IMR-90 (cell line): ENCODE results near the gene YBX2. TPM values are rescaled to one million over a fixed set of nuclear protein-coding genes. Genes with fewer than 3 reads are reported as not detected.

Source experiments
- ATAC-seq: fragments of 200-7000 bp; cut with Tn5 transposase; 2 replicates; pipeline ENCODE4 v1.9.1; 2020; ENCODE audit warnings: low read depth, mild to moderate bottlenecking, moderate library complexity
- BruUV-seq: library from RNA; stranded (reverse); fragments of 400-500 nt; replicated peaks from 2 replicates; lab custom pipeline; 2021; lab: Mats Ljungman, UMichigan
- CTCF ChIA-PET: fragments of 300-600 bp; formaldehyde crosslinking; extraction: SDS; loops from one replicate; lab custom pipeline; 2021; ENCODE audit warnings: antibody characterized with exemption; lab: Yijun Ruan, JAX
- POLR2A ChIA-PET: fragments of 300-600 bp; sonication (Branson Sonifier 250); formaldehyde crosslinking; loops from one replicate; lab custom pipeline; 2022; ENCODE audit warnings: antibody characterized with exemption; ENCODE audit not compliant: unreplicated experiment; lab: Charles Lee
- DNase-seq: peaks from one replicate; pipeline ENCODE4 v3.0.0; 2013
- H2AFZ ChIP-seq: replicated peaks from 2 replicates; pipeline ENCODE3; 2013; ENCODE audit warnings: low read length, mild to moderate bottlenecking; ENCODE audit not compliant: poor library complexity
- H2AK5ac ChIP-seq: 2 replicates; pipeline ENCODE4 v1.6.1; 2013; ENCODE audit warnings: low read depth, low read length, inconsistent platforms
- H2AK9ac ChIP-seq: replicated peaks from 2 replicates; pipeline ENCODE3; 2013; ENCODE audit warnings: mild to moderate bottlenecking, low read depth, low read length, moderate library complexity; ENCODE audit not compliant: poor library complexity
- H2BK120ac ChIP-seq: 2 replicates; pipeline ENCODE4 v1.6.1; 2013; ENCODE audit warnings: low read depth, low read length, inconsistent platforms
- H2BK15ac ChIP-seq: 3 replicates; pipeline ENCODE4 v1.6.1; 2013; ENCODE audit warnings: low read depth, low read length, inconsistent platforms
- H2BK20ac ChIP-seq: 2 replicates; pipeline ENCODE4 v1.6.1; 2013; ENCODE audit warnings: low read depth, mild to moderate bottlenecking, inconsistent platforms, low read length, moderate library complexity
- H2BK5ac ChIP-seq: 2 replicates; pipeline ENCODE4 v1.6.1; 2013; ENCODE audit warnings: mild to moderate bottlenecking, low read depth, low read length, inconsistent platforms; ENCODE audit not compliant: poor library complexity, severe bottlenecking
- H3K14ac ChIP-seq: replicated peaks from 2 replicates; pipeline ENCODE4 v1.6.1; 2013; ENCODE audit warnings: low read depth, low read length, inconsistent platforms
- H3K18ac ChIP-seq: 2 replicates; pipeline ENCODE4 v1.6.1; 2013; ENCODE audit warnings: low read depth, low read length, control low read depth
- H3K23ac ChIP-seq: 2 replicates; pipeline ENCODE4 v1.6.1; 2013; ENCODE audit warnings: low read depth, low read length, inconsistent platforms
- H3K27ac ChIP-seq: 2 replicates; pipeline ENCODE4 v1.5.1; 2013; ENCODE audit warnings: mild to moderate bottlenecking, control low read depth, low read length; ENCODE audit not compliant: insufficient read depth
- H3K27me3 ChIP-seq: 2 replicates; pipeline ENCODE4 v1.6.1; 2013; ENCODE audit warnings: low read length; ENCODE audit not compliant: control insufficient read depth, insufficient read depth
- H3K36me3 ChIP-seq: 2 replicates; pipeline ENCODE4 v1.6.1; 2013; ENCODE audit warnings: low read length, mixed read lengths; ENCODE audit not compliant: control insufficient read depth, insufficient read depth
- H3K4ac ChIP-seq: 2 replicates; pipeline ENCODE4 v1.6.1; 2013; ENCODE audit warnings: low read depth, low read length, inconsistent platforms
- H3K4me1 ChIP-seq: 2 replicates; pipeline ENCODE4 v1.6.1; 2013; ENCODE audit warnings: low read length, mixed read lengths; ENCODE audit not compliant: control insufficient read depth, insufficient read depth
- H3K4me2 ChIP-seq: 2 replicates; pipeline ENCODE4 v1.6.1; 2013; ENCODE audit warnings: low read depth, mild to moderate bottlenecking, control low read depth, low read length, moderate library complexity
- H3K4me3 ChIP-seq: 2 replicates; pipeline ENCODE4 v1.5.1; 2013; ENCODE audit warnings: low read depth, mild to moderate bottlenecking, control low read depth, low read length, moderate library complexity; ENCODE audit not compliant: insufficient read depth
- H3K56ac ChIP-seq: 2 replicates; pipeline ENCODE4 v1.6.1; 2013; ENCODE audit warnings: low read length, inconsistent platforms; ENCODE audit not compliant: insufficient read depth; ENCODE audit errors: extremely low read depth
- H3K79me1 ChIP-seq, 2 experiments: 2 replicates each; pipeline ENCODE4 v1.6.1; 2013; ENCODE audit warnings: low read length in 2 of 2, inconsistent platforms in 1 of 2, low read depth in 1 of 2
- H3K9ac ChIP-seq: 2 replicates; pipeline ENCODE4 v1.6.1; 2013; ENCODE audit warnings: low read depth, low read length, control low read depth
- H3K9me1 ChIP-seq: 2 replicates; pipeline ENCODE4 v1.6.1; 2013; ENCODE audit warnings: low read length, inconsistent platforms; ENCODE audit not compliant: insufficient read depth
- H3K9me3 ChIP-seq: 2 replicates; pipeline ENCODE4 v1.6.1; 2013; ENCODE audit warnings: low read length; ENCODE audit not compliant: control insufficient read depth, insufficient read depth
- H4K20me1 ChIP-seq: 2 replicates; pipeline ENCODE4 v1.6.1; 2013; ENCODE audit warnings: low read length, inconsistent platforms; ENCODE audit not compliant: insufficient read depth
- H4K5ac ChIP-seq: 2 replicates; pipeline ENCODE4 v1.6.1; 2013; ENCODE audit warnings: mild to moderate bottlenecking, low read depth, low read length, control low read depth
- H4K8ac ChIP-seq, 2 experiments: 2 replicates each; pipeline ENCODE4 v1.6.1; 2013; ENCODE audit warnings: low read depth in 2 of 2, low read length in 2 of 2, control low read depth in 1 of 2, inconsistent platforms in 1 of 2
- H4K91ac ChIP-seq: 2 replicates; pipeline ENCODE4 v1.6.1; 2013; ENCODE audit warnings: low read depth, low read length, inconsistent platforms; ENCODE audit not compliant: insufficient read depth
- MAZ ChIP-seq: IDR thresholded peaks from 2 replicates; pipeline ENCODE4 v1.6.1; 2012; ENCODE audit warnings: low read depth, mild to moderate bottlenecking, low read length, improper control_type of control experiment, moderate library complexity, borderline replicate concordance
- MXI1 ChIP-seq: IDR thresholded peaks from 2 replicates; pipeline ENCODE4 v1.6.1; 2012; ENCODE audit warnings: low read depth, mild to moderate bottlenecking, low read length, moderate library complexity, borderline replicate concordance
- NFE2L2 ChIP-seq: fragments of 150-350 bp; IDR thresholded peaks from 2 replicates; pipeline ENCODE4 v1.6.1; 2016; ENCODE audit warnings: low read depth, mild to moderate bottlenecking, low read length
- POLR2A ChIP-seq: IDR thresholded peaks from 2 replicates; pipeline ENCODE4 v1.6.1; 2012; ENCODE audit warnings: mild to moderate bottlenecking, low read depth, low read length
- SMC3 ChIP-seq: fragments of 150-350 bp; IDR thresholded peaks from 2 replicates; pipeline ENCODE4 v1.6.1; 2016; ENCODE audit warnings: low read depth, mild to moderate bottlenecking, antibody characterized with exemption, low read length, moderate library complexity
- USF2 ChIP-seq: fragments of 150-350 bp; IDR thresholded peaks from 2 replicates; pipeline ENCODE4 v1.6.1; 2017; ENCODE audit warnings: mild to moderate bottlenecking, antibody characterized with exemption, low read length, low read depth
- WGBS, 2 experiments: methylation state at CpG; one replicate each; pipeline versions ENCODE4 v1.1.5 to v1.1.7; 2013; ENCODE audit warnings: missing lambda C conversion rate in 2 of 2; ENCODE audit not compliant: insufficient read length in 1 of 2; ENCODE audit errors: extremely low coverage in 2 of 2; 5-methylcytosine and 5-hydroxymethylcytosine counted together
- dilution Hi-C: fragments of 300-500 bp; cut with HindIII; formaldehyde crosslinking; loops from one replicate; pipeline ENCODE4 v1.14.3; 2018; ENCODE audit warnings: low sequenced_read_pairs; ENCODE audit not compliant: unreplicated experiment
- in situ Hi-C: fragments of 300-500 bp; cut with MboI; formaldehyde crosslinking; loops from 3 replicates; pipeline ENCODE4 v1.14.3; 2019; ENCODE audit warnings: low sequenced_read_pairs, inconsistent platforms, mixed read lengths
- intact Hi-C: fragments of 100-400 bp; cut with micrococcal nuclease; formaldehyde crosslinking; loops from 2 replicates; pipeline ENCODE4 v1.10.0; 2022
- polyA plus RNA-seq, 3 experiments: library from polyadenylated mRNA; depleted of rRNA; stranded (reverse); fragments of >200 nt; gene quantifications; 2 replicates each; pipeline ENCODE4 v1.2.3, GENCODE V29; 2012; ENCODE audit warnings: low replicate concordance in 1 of 3
- total RNA-seq: library from RNA; depleted of rRNA; stranded (reverse); fragments of >200 nt; gene quantifications from 2 replicates; pipeline ENCODE4 v1.2.3, GENCODE V29; 2012

YBX2 gene
- total and polyA plus RNA-seq, 2 of the 4 experiments (the other 2 are of a cell fraction): 0.17 TPM; not detected in 1

- Histone ChIP-seq H3K4me3 (peak within 1 kb of the TSS; percentile 78), H3K4me1 (peaks cover 7% of the 10 kb centered on the region), H3K27me3 (no peaks in the 10 kb centered on the region), H2AK5ac (peak within 1 kb of the TSS; percentile 48), H2BK20ac (no peak within 1 kb of the TSS), H3K9me3 (no peaks in the 10 kb centered on the region), H4K20me1 (peaks cover 47% of the 10 kb centered on the region), H3K36me3 (peaks cover 56% of the 10 kb centered on the region), H3K27ac (peak within 1 kb of the TSS; percentile 84), H2BK120ac (no peak within 1 kb of the TSS), H3K4ac (peak within 1 kb of the TSS; percentile 57), H2BK5ac (peak within 1 kb of the TSS; percentile 64), H4K8ac (peak within 1 kb of the TSS; percentile 98 to 99), H3K79me1 (peaks cover 25 to 49% of the 10 kb centered on the region in 2 experiments), H3K23ac (peak within 1 kb of the TSS; percentile 68), H3K9me1 (peaks cover 11% of the 10 kb centered on the region; the same call in 1 of the 2 replicates), H2AK9ac (peak within 1 kb of the TSS; percentile 89), H3K9ac (peak within 1 kb of the TSS; percentile 91), H3K18ac (no peak within 1 kb of the TSS), H3K56ac (peak within 1 kb of the TSS; percentile 40), H3K4me2 (peak within 1 kb of the TSS; percentile 97), H4K91ac (peak within 1 kb of the TSS; percentile 55; the same call in 1 of the 2 replicates), H3K14ac (peak within 1 kb of the TSS; percentile 41; the same call in 1 of the 2 replicates), H2BK15ac (no peak within 1 kb of the TSS), H4K5ac (peak within 1 kb of the TSS; percentile 97), H2AFZ (peak within 1 kb of the TSS; percentile 90)
- ChIA-PET CTCF (no interaction called here), POLR2A (interaction anchor here (0.5 kb wide), 1 partner anchor 247 kb away, joined by 3 read pairs; no protein-coding TSS in a partner anchor)
- in situ Hi-C loops: no loop called here
- DNase-seq: peak; percentile 71
- TF ChIP-seq SMC3 (no peak), POLR2A (peak; percentile 89), MXI1 (peak; percentile 93), USF2 (peak; percentile 74), NFE2L2 (no peak), MAZ (peak; percentile 61; the same call in 1 of the 2 replicates)
- ATAC-seq: peak; percentile 85
- WGBS, 2 experiments: 1% methylated on average over 42 of the region's 95 CpGs; no CpG with 5 or more reads in 1 of the 2 experiments
- intact Hi-C loops: no loop called here
- dilution Hi-C loops: no loop called here
- BruUV-seq: no TSS peak
These were observed 20.5 kb upstream of the YBX2 start, which contains the start of gene GPS2 for GRCh38 chr17:7314719-7315569. GPS2 (minus strand) TSS chr17:7315360; CDS start chr17:7315052, 308 bp downstream.
